ENCODE results near the gene MYO5C.
"Not testable (repeated sequence)": the region's sequence is repeated elsewhere in the genome, so short reads cannot be mapped to it uniquely, and the experiment has no call there.

The MYO5C gene

DNA sequence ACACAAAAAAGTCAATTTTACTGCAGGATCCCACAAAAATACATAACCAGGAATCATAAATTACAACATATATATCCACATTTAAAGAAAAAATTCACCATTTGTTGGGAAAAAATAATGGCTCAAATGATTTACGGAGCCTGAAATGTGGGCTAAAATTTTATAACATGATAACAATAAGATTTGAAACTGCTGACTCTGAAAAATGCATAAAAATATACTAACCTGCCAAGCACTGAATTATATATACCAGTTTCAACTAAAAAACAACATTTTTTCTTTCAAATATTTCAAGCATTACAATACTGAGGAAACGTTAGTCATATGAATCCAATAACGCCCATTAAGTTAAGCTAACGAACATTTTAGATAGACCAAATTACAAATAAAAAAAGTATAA is 12.2 kb upstream of the MYO5C start:
- no peak for DNase-seq

DNA sequence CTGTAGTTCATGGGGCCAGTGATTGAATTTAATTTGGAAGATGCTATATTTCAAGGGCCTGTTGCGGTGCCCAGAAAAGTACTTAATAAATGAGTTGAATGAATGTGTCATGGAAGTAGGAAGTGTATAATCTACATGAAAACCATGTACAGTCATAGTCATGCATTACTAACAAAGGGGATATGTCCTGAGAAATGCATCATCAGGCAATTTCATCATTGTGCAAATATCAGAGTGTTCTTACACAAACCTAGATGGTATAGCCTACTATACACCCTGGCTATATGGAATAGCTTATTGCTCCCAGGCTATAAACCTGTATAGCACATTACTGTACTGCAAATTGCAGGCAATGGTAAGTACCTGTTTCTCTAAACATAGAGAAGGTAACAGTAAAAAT is 10.7 kb upstream of the MYO5C start:
- no peak for DNase-seq

DNA sequence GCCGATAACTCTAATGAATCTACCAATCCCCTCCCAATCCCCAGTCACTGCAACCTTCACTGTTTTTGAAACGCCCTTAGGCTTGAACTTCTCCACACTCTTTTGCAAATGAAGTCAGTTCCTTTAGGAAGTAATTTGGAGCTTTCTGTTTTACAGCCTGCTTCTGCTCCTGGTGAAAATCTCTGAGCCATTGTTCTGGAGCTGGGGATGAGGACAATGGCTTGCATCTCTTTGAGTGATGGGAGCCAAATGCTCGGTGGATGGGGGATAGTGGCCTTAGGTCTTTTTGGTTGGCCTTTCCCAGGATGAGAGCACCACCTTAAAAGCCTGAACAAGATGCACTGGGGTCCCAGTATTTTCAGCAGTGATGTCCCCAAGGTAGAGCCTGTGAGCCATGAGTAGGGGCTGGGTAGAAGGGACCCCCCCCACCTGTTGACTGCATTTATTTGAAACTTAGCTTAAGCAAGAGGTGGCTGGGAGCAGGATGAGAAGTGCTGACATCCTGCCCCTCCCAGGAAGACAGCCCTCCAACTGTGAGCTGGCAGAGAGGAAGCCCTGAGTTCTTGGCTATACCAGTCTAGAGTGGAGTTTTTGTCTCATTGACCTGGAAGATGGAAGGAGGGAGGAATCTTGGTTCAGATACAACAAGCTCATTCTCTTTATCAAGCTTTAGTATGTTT is 7.6 kb upstream of the MYO5C start:
- DNase-seq = no peak

DNA sequence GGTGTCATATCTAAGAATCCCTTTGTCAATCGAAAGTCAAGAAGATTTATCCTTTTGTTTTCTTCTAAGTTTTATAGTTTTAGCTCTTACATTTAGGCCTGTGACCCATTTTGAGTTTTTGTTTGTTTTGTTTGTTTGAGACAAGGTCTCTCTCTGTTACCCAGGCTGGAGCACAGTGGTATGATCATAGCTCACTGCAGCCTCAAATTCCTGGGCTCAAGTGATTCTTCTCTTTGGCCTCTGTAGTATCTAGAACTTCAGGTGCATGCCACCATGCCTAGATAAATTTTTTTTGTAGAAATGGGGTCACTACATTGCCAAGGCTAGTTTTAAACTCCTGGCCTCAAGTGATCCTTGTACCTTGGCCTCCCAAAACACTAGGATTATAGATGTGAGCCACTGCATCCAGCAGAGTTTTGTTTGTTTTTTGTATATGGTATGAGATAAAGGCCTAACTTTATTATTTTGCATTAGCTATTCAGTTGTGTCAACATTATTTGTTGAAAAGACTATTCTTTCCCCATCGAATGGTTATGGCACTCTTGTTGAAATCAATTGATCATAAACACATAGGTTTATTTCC is 5.8 kb upstream of the MYO5C start:
- no peak for DNase-seq

DNA sequence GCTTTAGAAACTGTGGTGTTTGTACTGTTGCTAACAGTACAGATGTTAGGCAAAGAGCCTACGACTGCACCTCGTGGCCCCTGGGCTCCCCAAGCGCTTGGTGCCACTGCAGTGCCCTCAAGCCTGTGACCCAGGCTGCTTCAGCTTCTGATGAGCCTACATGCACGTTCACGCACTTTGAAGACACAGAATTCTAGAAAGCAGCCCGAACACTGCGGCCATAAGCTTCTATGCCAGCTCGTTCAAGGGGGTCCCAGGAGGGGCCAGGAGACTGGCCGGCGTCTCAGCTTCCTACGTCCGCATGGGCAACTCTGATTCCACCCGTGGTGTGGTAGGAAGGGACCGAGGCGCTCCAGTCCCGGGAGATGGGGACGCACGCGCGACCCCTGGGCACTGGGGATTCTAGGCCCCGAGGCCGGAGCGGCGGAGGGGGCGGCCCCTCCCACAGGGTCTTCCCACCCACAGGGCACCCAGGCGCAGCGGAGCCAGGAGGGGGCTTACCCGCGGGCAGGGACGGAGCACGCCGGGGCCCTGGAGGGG is 653 bp downstream of the MYO5C start:
- no peak for DNase-seq

DNA sequence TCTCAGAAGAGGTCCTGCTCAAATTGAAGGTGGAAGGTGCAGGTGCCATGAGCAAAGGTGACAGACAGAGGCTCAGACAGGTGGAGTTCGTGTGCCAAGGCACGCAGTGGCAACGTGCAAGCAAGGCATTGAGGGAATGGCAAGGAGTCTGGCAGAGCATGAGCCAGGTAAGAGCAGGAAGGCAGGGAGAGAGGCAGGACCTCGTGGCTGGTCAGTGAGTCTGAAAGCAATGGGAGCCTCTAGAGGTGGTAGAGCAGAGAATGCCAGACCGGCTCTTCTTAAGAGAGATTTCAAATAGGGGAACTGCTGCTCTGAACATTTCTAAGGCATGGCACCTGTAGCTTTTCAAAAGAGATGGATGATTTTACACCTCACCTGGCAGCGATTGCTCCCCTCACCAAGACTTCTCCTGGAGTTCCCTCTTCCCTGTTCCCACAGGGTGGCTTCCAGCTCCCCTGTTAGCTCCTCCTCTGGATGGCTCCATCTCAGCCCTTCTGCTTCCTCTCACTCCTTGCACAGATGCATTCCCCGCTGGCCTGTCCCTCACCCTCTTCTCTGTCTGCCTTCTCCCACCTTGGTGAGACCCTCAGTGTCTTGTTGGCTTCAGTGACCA is 2.7 kb downstream of the MYO5C start:
- no peak for DNase-seq

DNA sequence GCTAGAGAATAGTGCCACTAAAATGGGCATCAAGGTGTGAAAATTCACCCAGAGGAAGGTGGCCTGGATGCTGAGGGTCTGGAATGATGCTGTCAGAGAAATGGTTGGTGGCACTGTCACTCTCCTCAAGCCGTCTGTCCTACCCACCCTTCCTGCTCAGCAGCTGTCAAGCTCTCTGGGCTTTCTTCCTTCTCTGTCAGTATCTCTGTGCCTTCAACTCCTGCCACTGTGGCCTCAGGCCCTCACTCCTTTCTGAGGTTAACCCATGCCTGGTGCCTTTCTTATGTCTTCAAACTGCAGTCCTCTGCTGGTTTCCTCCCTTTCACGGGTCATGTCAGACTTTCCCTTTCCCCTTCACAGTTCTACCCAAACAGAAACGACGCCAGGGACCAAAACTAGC is 4.4 kb downstream of the MYO5C start:
- no peak for DNase-seq

DNA sequence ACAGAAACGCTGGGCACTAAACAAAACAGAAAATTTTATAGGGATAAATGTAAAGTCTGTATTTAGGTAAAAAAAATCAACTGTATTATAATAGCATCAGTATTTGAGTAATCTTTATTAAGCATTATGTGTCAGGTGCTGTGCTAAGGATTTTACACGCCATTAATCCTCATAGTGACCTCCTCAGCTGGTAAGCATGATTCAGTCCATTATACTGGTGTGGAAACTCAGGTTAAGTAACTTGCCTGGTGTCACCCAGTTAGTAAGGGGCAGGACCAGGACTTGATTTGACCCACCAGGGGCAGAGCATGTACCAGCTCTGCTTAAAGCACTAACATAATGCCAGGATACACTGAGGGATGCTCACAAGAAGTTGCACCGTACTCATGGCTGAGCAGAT is 4.8 kb downstream of the MYO5C start:
- no peak for DNase-seq

DNA sequence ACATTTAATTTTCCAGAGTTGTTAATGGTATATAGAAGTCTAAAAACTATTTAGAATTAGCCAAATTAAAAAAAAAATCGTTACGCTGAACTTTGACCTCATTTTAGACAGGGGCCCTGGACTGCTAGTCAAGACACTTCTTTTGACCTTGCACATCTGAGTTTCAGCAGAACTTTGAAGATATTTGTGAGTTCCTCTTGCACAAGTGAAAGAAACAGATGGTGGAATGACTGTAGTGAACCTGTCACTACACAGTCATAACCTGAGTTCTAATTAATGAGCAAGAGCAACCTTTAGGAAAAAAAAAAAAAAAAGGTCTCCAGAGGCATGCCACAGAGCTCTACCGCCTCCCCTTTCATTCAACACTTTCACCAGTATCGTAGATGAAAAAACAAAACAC is 5.3 kb downstream of the MYO5C start:
- DNase-seq = no peak

DNA sequence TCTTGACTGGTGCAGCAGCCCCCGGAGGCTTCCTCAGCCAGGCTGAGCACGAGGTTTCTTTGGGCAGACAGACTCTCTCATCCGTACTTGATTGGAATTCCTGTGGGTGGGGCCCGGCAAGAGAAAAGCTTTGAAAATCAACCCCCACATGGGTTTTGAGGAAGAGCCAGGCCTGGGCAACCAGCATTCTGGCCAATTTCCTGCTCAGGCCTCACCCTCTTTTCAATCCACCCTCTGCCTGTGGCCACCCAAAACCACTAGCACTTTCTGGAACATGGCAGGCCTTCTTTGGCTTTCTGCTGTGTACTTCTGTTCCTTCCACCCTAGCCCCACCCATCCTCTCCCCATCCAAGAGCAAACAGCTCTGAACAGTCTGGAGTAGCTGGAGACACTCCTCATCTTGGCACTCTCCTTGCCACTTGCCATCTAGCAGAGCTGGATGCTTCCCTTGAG is 5.9 kb downstream of the MYO5C start:
- DNase-seq = peak in 1 of 2 experiments; percentile 18

DNA sequence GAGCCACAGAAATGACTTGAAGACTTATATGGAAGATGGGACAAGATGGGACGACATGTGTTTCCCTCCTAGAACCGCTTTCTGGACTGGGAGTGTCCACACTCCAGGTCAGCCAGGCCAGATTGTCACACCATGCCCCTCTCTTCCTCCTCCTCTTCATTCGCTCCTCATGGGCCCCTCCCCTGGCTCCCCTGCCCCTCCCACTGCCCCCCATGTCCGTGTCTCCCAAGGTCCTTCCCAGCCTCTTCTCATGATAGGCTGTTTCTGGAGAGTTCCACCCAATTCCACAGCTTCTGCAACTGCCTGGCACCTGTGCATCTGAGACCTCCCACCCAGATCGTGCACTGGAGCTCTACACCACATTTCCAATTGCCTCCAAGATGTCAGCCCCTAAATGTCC is 6.6 kb downstream of the MYO5C start:
- DNase-seq = no peak

DNA sequence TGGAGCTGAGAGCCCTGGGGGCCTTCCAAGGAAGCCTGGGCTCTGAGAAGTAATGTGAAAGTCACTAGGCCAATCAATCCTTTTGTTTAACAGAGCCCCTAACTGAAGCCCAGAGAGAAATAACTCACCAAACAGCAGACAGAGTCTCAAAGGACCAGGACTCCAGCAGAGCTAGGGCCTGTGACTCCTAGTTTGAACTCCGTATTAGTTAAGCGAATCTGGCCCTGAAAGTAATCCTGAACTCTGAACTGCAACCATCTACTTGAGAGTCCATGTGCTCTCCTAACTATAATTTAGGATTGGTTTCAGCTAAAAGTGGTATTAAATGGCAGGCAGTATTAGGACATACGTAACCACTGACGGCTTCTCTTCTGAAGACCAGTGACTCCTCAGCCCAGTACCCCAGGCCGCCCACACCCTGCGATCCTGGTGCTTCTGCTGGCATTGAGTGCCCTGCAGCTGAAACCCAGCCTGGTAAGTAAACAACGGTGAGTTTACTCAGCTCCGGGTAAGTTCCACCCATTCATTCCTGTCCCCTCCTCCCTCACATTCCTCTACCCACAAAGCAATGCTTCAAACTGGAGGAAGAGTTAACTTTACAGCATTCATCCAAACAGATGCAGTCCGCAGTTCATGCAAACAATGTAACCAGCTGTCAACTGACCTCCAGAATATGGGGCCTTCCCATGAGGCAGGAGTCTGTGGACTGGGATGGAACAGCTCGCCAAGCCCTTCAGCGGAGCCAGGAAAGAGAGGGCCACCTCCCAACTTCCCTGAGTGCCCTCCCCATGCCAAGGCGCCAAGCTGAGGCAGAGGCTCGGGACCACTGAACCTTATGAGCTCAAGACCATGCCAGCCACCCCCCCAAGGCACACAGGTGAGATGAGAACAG is 7.3 kb downstream of the MYO5C start:
- DNase-seq = no peak

DNA sequence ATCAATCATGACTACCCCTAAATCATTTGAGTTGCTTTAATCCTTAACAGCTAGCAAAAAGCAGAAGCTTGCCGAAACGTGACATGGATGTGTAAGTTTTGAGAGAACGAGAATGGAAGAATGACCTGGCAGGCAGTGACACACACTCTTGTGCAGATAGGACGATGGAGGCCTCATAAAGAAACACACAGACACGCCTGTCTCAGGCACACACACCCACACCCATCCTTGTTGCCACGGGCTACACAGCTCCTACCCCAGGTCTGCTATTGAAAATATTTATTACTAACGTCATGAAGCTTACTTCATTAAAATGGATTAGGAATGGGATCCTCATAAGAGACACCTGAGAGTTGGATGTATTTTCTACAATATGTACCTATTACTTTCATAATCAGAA is 8.5 kb downstream of the MYO5C start:
- no peak for DNase-seq

DNA sequence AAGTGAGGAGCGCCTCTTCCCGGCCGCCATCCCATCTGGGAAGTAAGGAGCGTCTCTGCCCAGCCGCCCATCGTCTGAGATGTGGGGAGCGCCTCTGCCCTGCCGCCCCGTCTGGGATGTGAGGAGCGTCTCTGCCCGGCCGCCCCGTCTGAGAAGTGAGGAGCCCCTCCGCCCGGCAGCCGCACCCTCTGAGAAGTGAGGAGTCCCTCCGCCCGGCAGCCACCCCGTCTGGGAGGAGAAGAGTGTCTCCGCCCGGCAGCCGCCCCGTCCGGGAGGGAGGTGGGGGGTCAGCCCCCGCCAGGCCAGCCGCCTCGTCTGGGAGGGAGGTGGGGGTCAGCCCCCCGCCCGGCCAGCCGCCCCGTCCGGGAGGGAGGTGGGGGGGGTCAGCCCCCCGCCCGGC is 9.7 kb downstream of the MYO5C start:
- not testable (repeated sequence) for DNase-seq

DNA sequence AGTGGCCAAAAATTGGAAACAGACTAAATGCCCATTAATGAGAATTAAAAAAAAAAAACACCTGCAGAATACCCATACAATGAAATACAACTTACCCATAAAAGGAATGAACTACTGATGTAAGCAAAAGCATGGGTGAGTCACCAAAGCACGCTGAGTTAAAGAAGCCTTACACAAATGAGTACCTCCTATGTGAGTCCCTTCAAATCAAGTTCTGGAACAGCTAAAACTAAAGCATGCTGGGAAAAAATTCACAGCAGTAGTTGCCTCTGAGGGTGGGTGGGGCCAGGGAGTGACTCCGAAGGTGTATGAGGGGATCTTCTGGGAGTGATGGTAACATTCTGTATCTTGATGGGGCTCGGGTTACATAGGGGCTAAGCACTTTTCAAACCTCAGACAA is 11.4 kb downstream of the MYO5C start:
- DNase-seq = no peak

DNA sequence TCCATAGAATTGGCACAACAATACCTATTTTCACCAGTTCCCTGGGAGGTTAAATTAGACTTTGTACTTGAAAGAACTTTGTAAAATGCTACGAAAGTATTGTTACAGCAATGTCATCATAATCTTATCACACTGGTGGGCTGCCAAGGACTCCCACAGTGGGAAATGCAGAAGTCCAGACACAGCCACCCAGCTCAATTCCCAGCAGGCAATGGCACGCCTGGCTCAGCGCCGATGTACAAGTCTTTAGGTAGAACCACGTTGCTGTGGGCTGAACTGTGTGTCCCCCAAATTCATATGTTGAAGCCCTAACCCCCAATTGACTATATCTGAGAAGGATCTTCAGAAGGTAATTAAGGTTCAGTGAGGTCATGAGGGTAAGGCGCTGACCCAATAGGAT is 12.3 kb downstream of the MYO5C start:
- DNase-seq = no peak

DNA sequence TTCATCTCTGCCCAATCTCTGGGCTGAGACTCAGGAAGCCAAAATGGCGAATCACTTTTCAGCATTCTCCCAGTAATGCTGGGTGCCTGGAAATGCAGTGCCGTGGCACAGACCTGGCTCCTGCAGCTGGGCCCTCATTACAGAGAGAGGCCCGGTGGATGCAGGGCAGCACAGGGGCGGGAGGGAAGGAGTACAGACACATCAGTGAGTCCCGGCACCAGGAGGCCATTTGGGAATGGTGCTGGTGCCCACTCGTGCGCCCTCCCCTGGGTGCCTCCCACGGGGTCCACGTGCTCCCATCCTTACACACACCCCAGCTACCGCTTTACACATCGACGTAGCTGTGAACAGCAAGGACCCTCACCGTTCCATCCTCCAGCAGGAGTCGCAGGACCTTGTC is 13.2 kb downstream of the MYO5C start:
- DNase-seq = no peak

DNA sequence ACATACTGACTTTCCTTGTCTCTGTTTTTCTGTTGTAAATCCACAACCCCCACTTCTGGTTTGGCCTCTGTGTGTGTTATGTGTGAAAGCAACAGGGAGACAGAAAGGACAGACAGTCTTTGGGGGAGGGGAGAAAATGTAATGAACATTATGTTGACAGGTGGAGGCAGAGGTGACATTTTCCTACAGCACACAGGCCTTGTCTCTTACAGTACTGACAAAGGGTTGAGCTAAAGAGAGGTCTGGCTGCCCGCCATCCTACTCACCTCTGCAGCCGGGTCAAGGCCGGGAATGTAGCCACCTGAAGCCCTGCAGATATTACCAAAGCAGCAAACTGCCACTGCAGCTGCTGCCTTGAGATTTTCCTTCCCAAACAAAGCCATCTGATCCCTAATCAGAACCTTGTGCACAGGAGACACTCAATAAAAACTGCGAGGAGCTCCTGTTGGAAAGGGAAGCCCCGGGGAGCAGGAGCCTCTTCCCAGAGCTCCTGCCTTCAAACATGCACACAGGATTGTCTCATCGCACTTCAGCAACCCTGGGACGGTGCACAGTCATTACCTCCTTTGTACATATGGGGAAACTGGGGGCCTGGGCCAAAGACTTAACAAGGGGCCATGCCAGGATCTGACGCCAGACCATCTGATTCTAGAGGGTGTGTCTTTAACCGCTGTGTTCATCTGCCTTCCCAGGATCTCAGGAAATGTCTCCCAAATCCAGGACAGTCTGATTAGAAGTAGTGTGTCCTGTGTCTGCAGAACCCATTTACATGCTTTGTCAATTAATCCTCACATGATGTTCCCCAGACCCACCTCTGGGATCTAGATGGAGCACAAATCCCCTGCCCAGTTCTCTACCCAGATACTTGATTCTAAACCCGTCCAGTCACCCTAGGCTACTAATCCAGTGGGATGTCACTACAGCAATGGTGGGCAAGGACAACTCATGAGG is 14.2 kb downstream of the MYO5C start:
- DNase-seq = peak in 1 of 2 experiments; percentile 13

DNA sequence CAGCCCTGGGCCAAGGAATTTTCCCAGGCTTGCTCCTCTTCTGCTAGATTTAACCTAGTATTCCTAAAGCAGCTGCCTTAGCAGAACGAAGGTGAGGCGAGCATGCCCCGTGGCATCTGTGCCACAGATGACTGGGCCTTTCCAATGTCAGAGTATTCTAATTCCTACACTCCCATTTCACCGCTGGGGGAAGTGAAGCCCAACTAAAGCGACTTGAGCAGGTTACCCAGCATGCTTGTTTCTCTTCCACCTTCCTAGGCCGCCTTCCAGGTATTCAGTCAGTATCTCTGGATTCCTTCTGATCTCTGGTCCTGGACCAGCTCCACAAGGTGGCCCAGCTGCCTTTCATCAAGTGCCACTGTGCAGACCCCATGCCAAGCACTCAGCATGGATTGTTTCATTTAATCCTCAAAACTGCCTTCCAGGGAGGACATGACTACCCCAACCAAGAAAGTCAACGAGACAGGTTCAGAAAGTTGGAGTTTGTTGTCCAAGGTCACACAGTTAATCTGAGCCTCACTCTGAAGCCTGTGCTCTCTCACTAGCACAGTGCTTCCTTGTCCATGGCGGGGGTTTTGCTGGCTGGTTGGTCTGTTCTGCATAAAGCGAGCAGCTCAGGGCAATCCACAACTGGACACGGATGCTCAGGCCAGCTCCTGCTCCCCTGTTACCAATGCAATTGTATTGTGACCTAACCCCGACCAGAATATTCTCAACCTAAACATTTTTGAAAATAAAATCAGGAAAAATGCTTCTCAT is 15.1 kb downstream of the MYO5C start:
- no peak for DNase-seq

DNA sequence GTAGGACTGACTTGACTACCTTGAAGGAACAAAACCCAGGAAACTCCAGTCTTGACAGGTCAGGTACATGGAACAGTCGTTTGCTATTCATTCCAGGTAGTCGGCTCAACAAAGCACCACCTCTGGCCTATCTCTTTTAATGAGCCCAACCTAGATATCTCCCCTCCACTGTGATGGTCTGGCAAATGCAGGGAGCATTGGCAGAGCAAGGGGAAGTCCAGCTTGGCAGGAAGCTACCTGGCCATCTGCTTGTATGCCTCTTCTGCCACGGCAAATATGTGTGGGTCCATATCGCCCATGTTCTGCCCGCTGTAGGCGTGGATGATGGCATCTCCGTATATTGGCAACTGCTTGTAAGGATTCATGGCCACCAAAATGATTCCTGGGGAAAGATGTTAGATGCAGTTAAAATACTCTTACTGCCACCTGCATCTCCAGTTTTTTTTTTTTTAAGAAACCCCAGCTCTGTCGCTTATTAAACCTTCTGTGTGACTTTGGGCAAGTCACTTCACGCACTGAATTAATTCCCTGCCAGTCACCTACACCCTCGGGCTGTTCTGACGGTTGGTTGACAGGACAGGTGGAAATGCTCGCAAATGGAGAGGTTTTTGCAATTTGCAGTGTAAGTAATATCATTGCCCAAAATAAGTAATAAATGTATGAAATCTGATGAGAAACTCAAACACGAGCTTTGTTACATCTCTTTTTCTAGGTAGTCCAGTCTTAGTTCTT is 16.8 kb downstream of the MYO5C start:
- no peak for DNase-seq

DNA sequence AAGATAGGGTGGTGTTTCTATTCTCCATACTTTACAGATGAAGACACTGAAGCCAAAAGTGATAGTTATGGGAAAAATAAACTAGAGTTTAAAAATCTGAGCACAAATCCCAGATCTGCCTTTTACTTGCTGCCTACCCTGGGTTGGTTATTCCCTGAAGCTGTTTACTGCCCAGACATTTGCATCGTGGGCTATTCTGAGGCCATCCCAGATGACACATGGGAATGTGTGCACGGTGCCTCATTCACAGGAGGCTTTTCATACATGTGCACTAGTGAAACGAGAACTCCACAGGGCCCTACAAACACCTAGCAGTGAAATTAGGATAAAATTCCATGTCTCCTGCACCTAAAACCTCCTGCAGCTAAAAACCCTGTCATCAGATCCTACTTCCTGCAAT is 17.5 kb downstream of the MYO5C start:
- no peak for DNase-seq
